ENCODE results near the gene RAP1A.
A peak's percentile ranks its signal among the peaks of the same experiment; 100 is the strongest.
"Not testable (repeated sequence)": the region's sequence is repeated elsewhere in the genome, so short reads cannot be mapped to it uniquely, and the experiment has no call there.

RAP1A gene

GRCh38 chr1:111598544-111598943, 21.0 kb upstream of the RAP1A start:
- no peak for DNase-seq

GRCh38 chr1:111599781-111600693, 19.6 kb upstream of the RAP1A start:
- no peak for DNase-seq

GRCh38 chr1:111600886-111601386, 18.7 kb upstream of the RAP1A start:
- no peak for DNase-seq

- no peak for DNase-seq
Observed at GRCh38 chr1:111602302-111602701, 17.3 kb upstream of the RAP1A start.

GRCh38 chr1:111602974-111603373, 16.6 kb upstream of the RAP1A start:
- no peak for DNase-seq

GRCh38 chr1:111603979-111604378, 15.6 kb upstream of the RAP1A start:
- DNase-seq = no peak

- no peak for DNase-seq
Observed at GRCh38 chr1:111604931-111605330, 14.7 kb upstream of the RAP1A start.

- peak; percentile 14 for DNase-seq
Observed at GRCh38 chr1:111605576-111605975, 14.0 kb upstream of the RAP1A start.

- not testable (repeated sequence) for DNase-seq
Observed at GRCh38 chr1:111606457-111607215, 13.0 kb upstream of the RAP1A start.

GRCh38 chr1:111608528-111608927, 11.1 kb upstream of the RAP1A start:
- not testable (repeated sequence) for DNase-seq

- no peak for DNase-seq
Observed at GRCh38 chr1:111611986-111612385, 7.6 kb upstream of the RAP1A start.

GRCh38 chr1:111615870-111616715, 3.5 kb upstream of the RAP1A start:
- no peak for DNase-seq

GRCh38 chr1:111618081-111618480, 1.5 kb upstream of the RAP1A start:
- DNase-seq = no peak

GRCh38 chr1:111618961-111619634, 491 bp upstream of the RAP1A start:
- no peak for DNase-seq

- DNase-seq = no peak
Observed at GRCh38 chr1:111620441-111620971, 917 bp downstream of the RAP1A start.

GRCh38 chr1:111621050-111621449, 1.5 kb downstream of the RAP1A start:
- DNase-seq = no peak

- DNase-seq = no peak
Observed at GRCh38 chr1:111622166-111622565, 2.6 kb downstream of the RAP1A start.

- no peak for DNase-seq
Observed at GRCh38 chr1:111624382-111624781, 4.8 kb downstream of the RAP1A start.

- no peak for DNase-seq
Observed at GRCh38 chr1:111625276-111625675, 5.7 kb downstream of the RAP1A start.

GRCh38 chr1:111628153-111628552, 8.6 kb downstream of the RAP1A start:
- DNase-seq = no peak

- no peak for DNase-seq
Observed at GRCh38 chr1:111629190-111629954, 9.8 kb downstream of the RAP1A start.
